ENCODE results near the gene SERPINH1. TPM values are rescaled to one million over a fixed set of nuclear protein-coding genes. Genes with fewer than 3 reads are reported as not detected.
"Not testable (repeated sequence)": the region's sequence is repeated elsewhere in the genome, so short reads cannot be mapped to it uniquely, and the experiment has no call there.

The SERPINH1 gene
- total RNA-seq, 1 donor from 2014 or later, result 875 TPM

GRCh38 chr11:75571625-75572024 is 9.6 kb downstream of the SERPINH1 start:
- DNase-seq (ENCODE audit: extremely low read depth, low read depth, low spot score), result no peak

GRCh38 chr11:75572744-75573143 is 10.7 kb downstream of the SERPINH1 start:
- no peak for DNase-seq (ENCODE audit: extremely low read depth, low read depth, low spot score)

GRCh38 chr11:75574698-75575602 is 12.9 kb downstream of the SERPINH1 start:
- DNase-seq (ENCODE audit: extremely low read depth, low read depth, low spot score), result no peak

- DNase-seq (ENCODE audit: extremely low read depth, low read depth, low spot score), result no peak
These were observed 14.0 kb downstream of the SERPINH1 start for GRCh38 chr11:75576017-75576416.

- no peak for DNase-seq (ENCODE audit: extremely low read depth, low read depth, low spot score)
These were observed 14.5 kb downstream of the SERPINH1 start for GRCh38 chr11:75576499-75576918.

GRCh38 chr11:75577207-75577606 is 15.2 kb downstream of the SERPINH1 start:
- DNase-seq (ENCODE audit: extremely low read depth, low read depth, low spot score), result no peak

- no peak for DNase-seq (ENCODE audit: extremely low read depth, low read depth, low spot score)
These were observed 16.9 kb downstream of the SERPINH1 start for GRCh38 chr11:75578977-75579376.

- no peak for DNase-seq (ENCODE audit: extremely low read depth, low read depth, low spot score)
These were observed 17.8 kb downstream of the SERPINH1 start for GRCh38 chr11:75579841-75580240.

GRCh38 chr11:75582506-75582894 is 20.4 kb downstream of the SERPINH1 start:
- no peak for DNase-seq (ENCODE audit: extremely low read depth, low read depth, low spot score)

- DNase-seq (ENCODE audit: extremely low read depth, low read depth, low spot score), result no peak
These were observed 21.1 kb downstream of the SERPINH1 start for GRCh38 chr11:75582895-75583717.

- DNase-seq (ENCODE audit: extremely low read depth, low read depth, low spot score), result no peak
These were observed 21.9 kb downstream of the SERPINH1 start for GRCh38 chr11:75583718-75584658.

- DNase-seq (ENCODE audit: extremely low read depth, low read depth, low spot score), result not testable (repeated sequence)
These were observed 22.7 kb downstream of the SERPINH1 start for GRCh38 chr11:75584659-75585292.

GRCh38 chr11:75585293-75585670 is 23.2 kb downstream of the SERPINH1 start:
- DNase-seq (ENCODE audit: extremely low read depth, low read depth, low spot score), result no peak

- DNase-seq (ENCODE audit: extremely low read depth, low read depth, low spot score), result no peak
These were observed 24.3 kb downstream of the SERPINH1 start for GRCh38 chr11:75586395-75586794.

- no peak for DNase-seq (ENCODE audit: extremely low read depth, low read depth, low spot score)
These were observed 26.0 kb downstream of the SERPINH1 start for GRCh38 chr11:75588051-75588481.

- DNase-seq (ENCODE audit: extremely low read depth, low read depth, low spot score), result no peak
These were observed 27.0 kb downstream of the SERPINH1 start for GRCh38 chr11:75589051-75589450.

GRCh38 chr11:75589933-75590332 is 27.9 kb downstream of the SERPINH1 start:
- DNase-seq (ENCODE audit: extremely low read depth, low read depth, low spot score), result no peak

GRCh38 chr11:75591371-75591770 is 29.3 kb downstream of the SERPINH1 start:
- no peak for DNase-seq (ENCODE audit: extremely low read depth, low read depth, low spot score)

GRCh38 chr11:75591966-75592365 is 29.9 kb downstream of the SERPINH1 start:
- DNase-seq (ENCODE audit: extremely low read depth, low read depth, low spot score), result no peak

- no peak for DNase-seq (ENCODE audit: extremely low read depth, low read depth, low spot score)
These were observed 30.7 kb downstream of the SERPINH1 start for GRCh38 chr11:75592715-75593114.
